ENCODE data around the gene SORCS3.

DNA sequence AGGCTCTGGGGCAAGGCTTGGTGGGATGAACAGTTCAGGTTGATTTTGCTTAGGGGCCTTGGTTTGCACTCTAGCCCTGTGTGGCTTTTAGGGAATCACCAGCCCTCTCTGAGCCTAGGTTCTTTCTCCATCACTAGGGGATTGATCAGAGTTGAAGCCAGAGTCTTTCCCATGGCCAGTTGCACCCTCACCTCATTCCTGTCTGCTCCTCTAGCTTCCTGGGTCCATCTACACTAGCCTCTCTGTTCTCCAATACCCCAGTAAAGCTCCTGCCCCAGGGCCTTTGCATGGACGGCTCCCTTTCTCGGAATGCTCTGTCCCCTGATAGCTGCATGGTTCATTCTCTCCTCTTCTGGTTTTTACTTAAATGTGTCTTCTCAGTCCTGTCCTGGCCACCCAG is 40.4 kb downstream of the SORCS3 start:
- TF ChIP-seq, protein P1, sequence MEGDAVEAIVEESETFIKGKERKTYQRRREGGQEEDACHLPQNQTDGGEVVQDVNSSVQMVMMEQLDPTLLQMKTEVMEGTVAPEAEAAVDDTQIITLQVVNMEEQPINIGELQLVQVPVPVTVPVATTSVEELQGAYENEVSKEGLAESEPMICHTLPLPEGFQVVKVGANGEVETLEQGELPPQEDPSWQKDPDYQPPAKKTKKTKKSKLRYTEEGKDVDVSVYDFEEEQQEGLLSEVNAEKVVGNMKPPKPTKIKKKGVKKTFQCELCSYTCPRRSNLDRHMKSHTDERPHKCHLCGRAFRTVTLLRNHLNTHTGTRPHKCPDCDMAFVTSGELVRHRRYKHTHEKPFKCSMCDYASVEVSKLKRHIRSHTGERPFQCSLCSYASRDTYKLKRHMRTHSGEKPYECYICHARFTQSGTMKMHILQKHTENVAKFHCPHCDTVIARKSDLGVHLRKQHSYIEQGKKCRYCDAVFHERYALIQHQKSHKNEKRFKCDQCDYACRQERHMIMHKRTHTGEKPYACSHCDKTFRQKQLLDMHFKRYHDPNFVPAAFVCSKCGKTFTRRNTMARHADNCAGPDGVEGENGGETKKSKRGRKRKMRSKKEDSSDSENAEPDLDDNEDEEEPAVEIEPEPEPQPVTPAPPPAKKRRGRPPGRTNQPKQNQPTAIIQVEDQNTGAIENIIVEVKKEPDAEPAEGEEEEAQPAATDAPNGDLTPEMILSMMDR (IDR thresholded peaks at IDR 0.05) = no peak
- TF ChIP-seq POLR2A (IDR thresholded peaks at IDR 0.05) = no peak
